ENCODE data around the gene FCRLA. TPM values are rescaled to one million over a fixed set of nuclear protein-coding genes. Genes with fewer than 3 reads are reported as not detected.
"Not testable (repeated sequence)": the region's sequence is repeated elsewhere in the genome, so short reads cannot be mapped to it uniquely, and the experiment has no call there.

Gene FCRLA, protein sequence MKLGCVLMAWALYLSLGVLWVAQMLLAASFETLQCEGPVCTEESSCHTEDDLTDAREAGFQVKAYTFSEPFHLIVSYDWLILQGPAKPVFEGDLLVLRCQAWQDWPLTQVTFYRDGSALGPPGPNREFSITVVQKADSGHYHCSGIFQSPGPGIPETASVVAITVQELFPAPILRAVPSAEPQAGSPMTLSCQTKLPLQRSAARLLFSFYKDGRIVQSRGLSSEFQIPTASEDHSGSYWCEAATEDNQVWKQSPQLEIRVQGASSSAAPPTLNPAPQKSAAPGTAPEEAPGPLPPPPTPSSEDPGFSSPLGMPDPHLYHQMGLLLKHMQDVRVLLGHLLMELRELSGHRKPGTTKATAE
- total RNA-seq (2021; fragmentation: NEBNext Ultra II Directional; extraction: Animal tissue kit (Norgen Biotek cat#: 25700)) = 1 to 10 TPM; 2.3 to 5.1 (median 2.9) TPM
- long read RNA-seq, transcript FCRLA-201 (5 exons, 2,341 nt) = major isoform, 5 of 5 reads
- long read RNA-seq, partial matches to known transcripts = 0 of 5 reads
- long read RNA-seq, other reads (novel, unspliced or antisense) = 0 of 5 reads

DNA sequence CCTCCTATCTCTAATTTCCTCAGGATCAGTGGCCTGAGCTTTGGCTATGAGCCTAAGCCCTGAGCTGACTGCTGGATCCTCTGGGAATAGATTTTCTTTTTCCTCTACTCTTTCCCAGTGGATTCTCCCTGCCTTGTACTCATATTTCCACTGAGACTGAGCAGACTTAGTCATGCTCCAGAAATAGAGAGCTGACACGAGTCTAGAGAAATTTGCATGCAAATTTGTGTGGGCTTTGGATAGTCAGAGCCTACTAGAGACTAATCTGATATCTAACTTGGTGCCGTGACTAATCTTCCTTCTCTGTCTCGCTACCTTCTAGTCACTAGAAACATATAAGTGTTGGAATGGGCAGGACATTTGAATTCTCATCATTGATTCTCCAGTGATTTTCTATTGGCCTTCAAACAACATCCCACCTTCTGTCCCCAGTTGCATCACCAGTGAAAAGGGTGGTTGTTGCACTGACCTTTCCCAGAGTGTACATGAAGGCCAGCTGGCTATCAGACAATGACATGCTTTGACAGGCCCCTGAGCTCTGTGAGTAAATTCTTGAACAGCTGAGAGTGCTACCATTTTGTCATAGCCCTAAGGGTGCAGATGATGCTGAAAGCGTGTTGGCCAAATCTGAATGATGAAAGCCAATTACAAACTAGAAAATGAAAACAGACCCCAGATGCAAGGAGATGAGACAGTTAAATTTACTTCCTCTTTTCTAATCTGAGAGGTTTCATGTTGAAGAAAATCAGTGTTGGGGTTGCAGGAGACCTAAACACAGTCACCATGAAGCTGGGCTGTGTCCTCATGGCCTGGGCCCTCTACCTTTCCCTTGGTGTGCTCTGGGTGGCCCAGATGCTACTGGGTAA lies at the start of gene FCRLA:
Gene FCRLA, plus strand, starts transcription at position 748 of the 866 bp plus-strand sequence. Its CDS starts 36 bp downstream, at position 784.
- peak; percentile 98 for DNase-seq
- Mint-ChIP-seq H3K36me3 (ENCODE audit: low read depth) (no peaks in the 10 kb centered on the region), H3K4me3 (0 out of 2 replicates have a peak within 1 kb of the TSS, but pooled peaks have one; percentile 40), H3K27me3 (ENCODE audit: insufficient read depth) (no peaks in the 10 kb centered on the region; the same call in 1 of the 2 replicates), H3K9me3 (no peaks in the 10 kb centered on the region), H3K4me1 (ENCODE audit: low read depth) (peaks cover 8% of the 10 kb centered on the region; the same call in 1 of the 2 replicates), H3K27ac (no peak within 1 kb of the TSS)
- TF ChIP-seq, protein P1, sequence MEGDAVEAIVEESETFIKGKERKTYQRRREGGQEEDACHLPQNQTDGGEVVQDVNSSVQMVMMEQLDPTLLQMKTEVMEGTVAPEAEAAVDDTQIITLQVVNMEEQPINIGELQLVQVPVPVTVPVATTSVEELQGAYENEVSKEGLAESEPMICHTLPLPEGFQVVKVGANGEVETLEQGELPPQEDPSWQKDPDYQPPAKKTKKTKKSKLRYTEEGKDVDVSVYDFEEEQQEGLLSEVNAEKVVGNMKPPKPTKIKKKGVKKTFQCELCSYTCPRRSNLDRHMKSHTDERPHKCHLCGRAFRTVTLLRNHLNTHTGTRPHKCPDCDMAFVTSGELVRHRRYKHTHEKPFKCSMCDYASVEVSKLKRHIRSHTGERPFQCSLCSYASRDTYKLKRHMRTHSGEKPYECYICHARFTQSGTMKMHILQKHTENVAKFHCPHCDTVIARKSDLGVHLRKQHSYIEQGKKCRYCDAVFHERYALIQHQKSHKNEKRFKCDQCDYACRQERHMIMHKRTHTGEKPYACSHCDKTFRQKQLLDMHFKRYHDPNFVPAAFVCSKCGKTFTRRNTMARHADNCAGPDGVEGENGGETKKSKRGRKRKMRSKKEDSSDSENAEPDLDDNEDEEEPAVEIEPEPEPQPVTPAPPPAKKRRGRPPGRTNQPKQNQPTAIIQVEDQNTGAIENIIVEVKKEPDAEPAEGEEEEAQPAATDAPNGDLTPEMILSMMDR (IDR thresholded peaks at IDR 0.05) = no peak

DNA sequence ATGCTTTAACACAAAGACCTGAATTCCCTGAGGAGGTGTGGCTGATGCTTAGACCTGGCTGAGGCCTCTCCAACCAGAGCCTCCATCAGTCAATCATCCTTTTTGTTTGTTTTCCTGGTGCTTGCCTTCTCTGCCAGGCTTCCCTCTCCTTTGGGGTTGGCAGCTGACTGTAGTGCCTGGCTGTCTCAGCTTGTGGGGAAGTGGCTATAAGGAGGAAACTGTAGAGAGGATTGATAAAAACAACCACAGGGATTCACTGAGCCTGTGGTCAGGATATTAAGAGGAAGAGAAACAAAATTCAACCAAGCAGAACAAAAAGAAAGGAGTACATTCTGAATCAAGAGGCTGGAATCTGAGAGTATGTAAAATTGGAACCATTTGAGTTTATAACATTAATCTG lies 48.5 kb upstream of the FCRLA start:
- DNase-seq; H3K4me1 Mint-ChIP-seq (ENCODE audit: low read depth); H3K27me3 Mint-ChIP-seq (ENCODE audit: insufficient read depth); H3K27ac Mint-ChIP-seq; H3K4me3 Mint-ChIP-seq; H3K36me3 Mint-ChIP-seq (ENCODE audit: low read depth); H3K9me3 Mint-ChIP-seq: not testable (repeated sequence)

DNA sequence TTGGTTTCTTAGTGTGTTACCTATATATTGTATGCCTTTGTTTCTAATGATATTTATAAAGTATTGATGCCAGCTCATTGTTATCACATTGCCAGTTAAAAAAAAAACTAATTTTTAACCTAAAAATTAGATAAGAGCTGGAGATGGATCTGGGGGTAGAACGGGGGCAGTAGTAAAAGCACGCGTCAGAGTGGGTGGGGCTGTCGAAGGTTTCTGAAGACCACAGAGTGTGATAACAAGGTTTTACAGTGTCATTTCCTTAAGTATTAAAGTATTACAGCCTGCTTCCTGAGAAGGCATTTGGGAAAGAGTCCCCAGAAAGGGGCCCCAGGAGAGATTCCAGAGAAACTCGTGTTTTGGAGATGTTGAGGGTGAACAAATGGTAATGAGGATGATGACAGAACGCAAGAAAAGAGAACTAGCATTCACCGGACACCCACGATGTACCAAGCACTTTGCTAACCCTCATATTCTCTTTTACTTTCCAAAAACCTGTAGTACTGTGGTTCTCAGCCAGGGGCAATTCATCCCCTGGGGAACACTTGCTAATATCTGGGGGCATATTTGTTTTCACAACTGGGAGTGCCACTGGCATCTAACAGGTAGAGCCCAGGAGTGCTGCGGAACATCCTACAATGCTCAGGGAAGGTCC lies 45.2 kb upstream of the FCRLA start:
- not testable (repeated sequence) for H3K27me3 Mint-ChIP-seq (ENCODE audit: insufficient read depth); H3K36me3 Mint-ChIP-seq (ENCODE audit: low read depth); H3K27ac Mint-ChIP-seq; H3K9me3 Mint-ChIP-seq; H3K4me3 Mint-ChIP-seq; H3K4me1 Mint-ChIP-seq (ENCODE audit: low read depth); DNase-seq

DNA sequence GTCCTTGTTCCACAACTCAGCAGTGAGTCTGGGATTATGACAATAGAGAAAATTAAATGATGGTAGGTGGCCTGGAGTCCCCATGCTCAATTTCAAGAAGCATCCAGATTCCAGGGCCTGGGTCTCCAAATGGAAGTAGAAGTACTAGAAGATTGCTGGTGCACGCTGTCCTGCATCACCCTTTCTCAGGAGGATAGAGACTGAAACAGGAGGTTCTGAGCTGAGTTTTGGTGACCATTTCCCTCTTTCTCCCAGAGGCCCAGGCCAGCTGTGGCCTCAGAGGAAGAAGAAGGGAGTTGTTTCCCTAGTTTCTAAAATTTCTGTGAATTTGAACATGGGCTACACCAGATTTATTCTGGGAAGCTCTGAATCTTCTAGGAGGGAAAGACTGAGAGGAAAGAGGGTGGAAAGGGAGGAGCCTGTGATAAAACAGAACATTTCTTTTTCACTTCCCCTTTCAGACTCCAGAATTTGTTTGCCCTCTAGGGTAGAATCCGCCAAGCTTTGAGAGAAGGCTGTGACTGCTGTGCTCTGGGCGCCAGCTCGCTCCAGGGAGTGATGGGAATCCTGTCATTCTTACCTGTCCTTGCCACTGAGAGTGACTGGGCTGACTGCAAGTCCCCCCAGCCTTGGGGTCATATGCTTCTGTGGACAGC lies 44.2 kb upstream of the FCRLA start, which contains the start of gene FCGR2B:
Gene FCGR2B, plus strand, starts transcription at position 460 of the 656 bp plus-strand sequence. Its CDS starts 99 bp downstream, at position 559.
- H3K36me3 Mint-ChIP-seq (ENCODE audit: low read depth); H3K27ac Mint-ChIP-seq; H3K4me1 Mint-ChIP-seq (ENCODE audit: low read depth); H3K4me3 Mint-ChIP-seq; DNase-seq; H3K27me3 Mint-ChIP-seq (ENCODE audit: insufficient read depth); H3K9me3 Mint-ChIP-seq: not testable (repeated sequence)

DNA sequence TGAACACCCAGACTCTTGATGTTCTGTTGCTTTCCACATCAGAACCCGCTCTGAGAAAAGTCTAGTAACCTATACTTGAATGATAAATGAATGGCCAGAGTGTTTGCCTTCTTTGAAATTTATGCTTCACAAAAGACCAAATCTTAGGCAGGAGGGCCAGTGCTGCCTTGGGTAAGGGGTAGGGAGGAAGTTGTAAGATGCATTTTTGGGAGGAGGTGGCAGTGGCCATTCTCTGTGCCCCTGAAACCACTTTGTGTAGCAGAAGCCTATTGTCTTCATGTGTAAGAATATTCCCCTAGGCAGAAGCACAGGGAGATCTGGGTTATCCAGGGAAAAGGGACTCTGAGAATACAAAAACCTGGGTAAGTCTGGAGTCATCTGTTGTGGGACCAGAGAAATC lies 43.5 kb upstream of the FCRLA start:
- H3K27ac Mint-ChIP-seq; H3K4me1 Mint-ChIP-seq (ENCODE audit: low read depth); H3K9me3 Mint-ChIP-seq; H3K27me3 Mint-ChIP-seq (ENCODE audit: insufficient read depth); H3K36me3 Mint-ChIP-seq (ENCODE audit: low read depth); H3K4me3 Mint-ChIP-seq; DNase-seq: not testable (repeated sequence)

DNA sequence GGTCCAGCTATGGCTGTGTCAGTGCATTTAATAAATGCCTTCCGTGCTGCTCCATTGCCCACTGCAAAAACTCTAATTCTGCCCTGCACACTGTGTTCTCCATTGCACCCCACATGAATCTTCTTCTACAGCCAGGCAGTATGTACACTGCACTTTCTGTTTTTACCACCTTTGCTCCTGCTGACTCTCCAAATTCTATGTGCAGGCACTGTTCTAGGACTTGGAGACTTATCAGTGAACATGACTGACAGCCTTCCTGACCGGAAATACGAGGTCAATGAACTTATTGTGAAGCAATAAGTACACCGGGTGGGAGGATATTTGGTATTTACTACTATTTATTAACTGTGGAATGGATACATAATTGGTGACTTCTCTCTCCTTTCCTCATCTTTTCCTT lies 42.3 kb upstream of the FCRLA start:
- H3K4me3 Mint-ChIP-seq, H3K9me3 Mint-ChIP-seq: not testable (repeated sequence)

DNA sequence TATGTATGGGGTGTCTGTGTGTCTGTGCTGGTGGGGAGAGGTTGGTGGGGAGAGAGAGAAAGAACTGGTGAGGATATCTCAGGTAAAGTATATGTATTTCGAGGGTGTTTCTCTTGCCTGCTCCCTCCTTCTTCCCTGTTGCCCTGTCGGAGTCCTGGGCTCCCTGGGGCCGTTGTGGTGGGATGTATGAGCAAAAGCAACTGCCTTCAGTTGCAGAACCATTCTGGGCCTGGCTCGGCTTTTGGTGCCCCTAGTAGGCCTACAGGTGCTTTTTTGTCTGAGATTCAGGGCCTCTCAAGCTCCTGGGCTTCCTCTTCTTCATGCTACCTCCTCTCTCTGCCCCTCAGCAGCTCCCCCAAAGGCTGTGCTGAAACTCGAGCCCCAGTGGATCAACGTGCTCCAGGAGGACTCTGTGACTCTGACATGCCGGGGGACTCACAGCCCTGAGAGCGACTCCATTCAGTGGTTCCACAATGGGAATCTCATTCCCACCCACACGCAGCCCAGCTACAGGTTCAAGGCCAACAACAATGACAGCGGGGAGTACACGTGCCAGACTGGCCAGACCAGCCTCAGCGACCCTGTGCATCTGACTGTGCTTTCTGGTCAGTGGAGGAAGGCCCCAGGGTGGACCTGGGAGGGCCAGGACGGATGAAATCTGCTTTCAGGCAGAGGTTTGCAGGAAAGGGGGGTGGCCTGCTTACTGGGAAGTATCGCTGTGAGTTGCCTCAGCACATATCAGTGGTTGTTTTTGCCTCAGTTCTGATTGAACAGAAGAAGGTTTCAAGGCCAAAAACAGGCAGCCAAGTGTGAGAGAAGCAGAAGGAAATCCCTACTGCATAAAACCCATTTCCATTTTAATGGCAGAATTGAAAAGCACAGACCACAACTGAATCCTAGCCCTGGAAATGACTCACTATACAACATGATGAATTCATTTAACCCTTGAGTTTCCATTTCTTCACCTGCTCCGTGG lies 35.7 kb upstream of the FCRLA start:
- not testable (repeated sequence) for DNase-seq; H3K36me3 Mint-ChIP-seq (ENCODE audit: low read depth); H3K4me3 Mint-ChIP-seq; H3K9me3 Mint-ChIP-seq; H3K27me3 Mint-ChIP-seq (ENCODE audit: insufficient read depth); H3K27ac Mint-ChIP-seq
- H3K4me1 Mint-ChIP-seq (ENCODE audit: low read depth) = peaks cover 15% of the 10 kb centered on the region

More for the DNA sequence above, 42.3 kb upstream of the FCRLA start:
- H3K4me1 Mint-ChIP-seq (ENCODE audit: low read depth); DNase-seq; H3K27ac Mint-ChIP-seq; H3K36me3 Mint-ChIP-seq (ENCODE audit: low read depth); H3K27me3 Mint-ChIP-seq (ENCODE audit: insufficient read depth): not testable (repeated sequence)

DNA sequence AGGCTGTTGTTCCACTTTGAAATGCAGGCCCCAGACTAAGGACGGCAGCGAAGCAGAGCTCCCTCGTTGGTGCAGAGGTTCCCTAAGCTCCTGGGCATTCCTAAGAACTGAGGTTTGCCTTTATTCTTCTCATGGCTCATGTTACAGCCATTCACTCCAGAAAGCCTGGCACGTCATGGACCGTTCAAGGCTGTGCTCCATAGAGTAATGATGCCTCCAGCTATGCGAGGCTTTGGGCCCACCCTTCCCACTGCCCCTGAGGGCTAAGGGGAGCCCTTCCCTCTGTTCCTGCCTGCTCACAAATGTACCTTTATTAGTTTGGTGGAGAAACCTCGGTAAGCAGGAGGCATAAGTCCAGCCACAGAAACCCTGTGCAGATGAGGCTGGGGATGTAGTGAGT lies 33.6 kb upstream of the FCRLA start:
- not testable (repeated sequence) for DNase-seq, H3K9me3 Mint-ChIP-seq
- peaks cover 15% of the 10 kb centered on the region for H3K4me1 Mint-ChIP-seq (ENCODE audit: low read depth)

DNA sequence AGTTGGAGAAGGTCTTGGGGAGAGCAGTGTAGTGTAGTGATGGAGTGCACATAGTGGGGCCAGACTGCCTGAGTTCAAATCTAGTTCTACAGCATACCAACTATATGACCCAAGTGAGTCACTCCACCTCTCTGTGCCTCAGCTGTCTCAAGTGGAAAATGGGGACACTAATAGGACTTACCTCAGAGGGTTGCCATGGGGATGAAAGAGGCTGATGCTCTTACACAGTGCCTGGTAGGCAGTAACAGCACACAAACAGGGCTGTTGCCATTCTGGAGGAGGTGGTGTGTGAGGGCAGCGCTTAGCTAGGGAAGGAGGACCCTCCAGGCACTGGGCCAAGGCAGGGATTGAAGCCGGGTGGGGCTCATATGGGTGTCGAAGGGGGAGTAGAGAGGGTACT lies 32.6 kb upstream of the FCRLA start:
- not testable (repeated sequence) for H3K36me3 Mint-ChIP-seq (ENCODE audit: low read depth); H3K27me3 Mint-ChIP-seq (ENCODE audit: insufficient read depth); DNase-seq; H3K4me3 Mint-ChIP-seq; H3K27ac Mint-ChIP-seq; H3K9me3 Mint-ChIP-seq
- H3K4me1 Mint-ChIP-seq (ENCODE audit: low read depth) = peaks cover 15% of the 10 kb centered on the region

More for the DNA sequence above, 33.6 kb upstream of the FCRLA start:
- not testable (repeated sequence) for H3K36me3 Mint-ChIP-seq (ENCODE audit: low read depth); H3K27me3 Mint-ChIP-seq (ENCODE audit: insufficient read depth); H3K4me3 Mint-ChIP-seq; H3K27ac Mint-ChIP-seq

DNA sequence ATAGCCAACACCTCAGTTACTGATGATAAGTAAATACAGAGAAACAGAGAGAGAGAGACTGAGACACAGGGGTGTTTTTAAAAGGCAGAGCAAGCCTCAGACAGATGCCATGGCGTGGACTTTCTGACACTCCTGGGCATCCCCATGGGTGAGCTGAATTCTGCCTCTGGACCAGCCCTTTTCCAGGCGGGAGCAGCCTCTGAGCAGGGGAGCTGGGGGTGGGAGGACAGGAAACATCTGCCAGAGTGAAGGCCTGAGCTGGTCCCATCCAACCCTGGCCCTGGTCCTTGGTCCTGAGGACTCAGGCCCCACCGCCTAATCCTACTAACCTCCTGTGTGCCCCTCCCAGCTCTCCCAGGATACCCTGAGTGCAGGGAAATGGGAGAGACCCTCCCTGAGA lies 32.1 kb upstream of the FCRLA start:
- H3K36me3 Mint-ChIP-seq (ENCODE audit: low read depth); H3K4me3 Mint-ChIP-seq; DNase-seq; H3K27me3 Mint-ChIP-seq (ENCODE audit: insufficient read depth); H3K27ac Mint-ChIP-seq; H3K9me3 Mint-ChIP-seq: not testable (repeated sequence)
- peaks cover 15% of the 10 kb centered on the region for H3K4me1 Mint-ChIP-seq (ENCODE audit: low read depth)

Measured in HFFc6 (cell line).